MCF 10A (cell line): Measurements from ENCODE around the gene SERTAD4. TPM values are rescaled to one million over a fixed set of nuclear protein-coding genes. Genes with fewer than 3 reads are reported as not detected.
"Not testable (repeated sequence)": the region's sequence is repeated elsewhere in the genome, so short reads cannot be mapped to it uniquely, and the experiment has no call there.

ENCODE experiments used
- BruUV-seq: library from RNA; stranded (reverse); fragments of 400-500 nt; replicated peaks from 2 replicates; lab custom pipeline; 2021; lab: Mats Ljungman, UMichigan
- CTCF ChIA-PET: fragments of 300-600 bp; sonication (Branson Sonifier 250); formaldehyde crosslinking; extraction: SDS; loops from one replicate; lab custom pipeline; 2021; ENCODE audit warnings: antibody characterized with exemption, inconsistent platforms; lab: Yijun Ruan, JAX
- POLR2A ChIA-PET: fragments of 300-600, 350-650 bp; sonication (Branson Sonifier 250); formaldehyde crosslinking; extraction: SDS; loops from one replicate; lab custom pipeline; 2020; ENCODE audit warnings: antibody characterized with exemption, inconsistent platforms; lab: Yijun Ruan, JAX
- DNase-seq: peaks from one replicate; pipeline ENCODE4 v3.0.0-alpha.2; 2018; ENCODE audit not compliant: unreplicated experiment
- H3K27ac Mint-ChIP-seq: one replicate; pipeline ENCODE4 v1.8.0; 2022; ENCODE audit warnings: mild to moderate bottlenecking, low read depth, mixed read lengths; ENCODE audit not compliant: unreplicated experiment
- H3K27me3 Mint-ChIP-seq: one replicate; pipeline ENCODE4 v1.8.0; 2022; ENCODE audit warnings: mixed read lengths; ENCODE audit not compliant: insufficient read depth, unreplicated experiment
- H3K36me3 Mint-ChIP-seq: one replicate; pipeline ENCODE4 v1.8.0; 2022; ENCODE audit warnings: mild to moderate bottlenecking, moderate library complexity, mixed read lengths; ENCODE audit not compliant: insufficient read depth, unreplicated experiment
- H3K4me1 Mint-ChIP-seq: one replicate; pipeline ENCODE4 v1.8.0; 2022; ENCODE audit warnings: mixed read lengths; ENCODE audit not compliant: insufficient read depth, unreplicated experiment
- H3K4me3 Mint-ChIP-seq: one replicate; pipeline ENCODE4 v1.8.0; 2022; ENCODE audit warnings: mild to moderate bottlenecking, moderate library complexity, mixed read lengths; ENCODE audit not compliant: unreplicated experiment
- H3K9me3 Mint-ChIP-seq: one replicate; pipeline ENCODE4 v1.8.0; 2022; ENCODE audit warnings: mixed read lengths; ENCODE audit not compliant: unreplicated experiment
- intact Hi-C: fragments of 100-400 bp; cut with micrococcal nuclease; formaldehyde crosslinking; loops from 2 replicates; pipeline ENCODE4 v1.14.1; 2022
- total RNA-seq: library from RNA; stranded (reverse); gene quantifications from 2 replicates; pipeline ENCODE4 v1.2.3, GENCODE V29; 2022
- TF ChIP-seq, protein P1 (sequence below): fragments of 200-600 bp; IDR thresholded peaks from one replicate; pipeline ENCODE4 v1.8.0; 2022; ENCODE audit warnings: antibody characterized with exemption, mild to moderate bottlenecking; ENCODE audit not compliant: unreplicated experiment

Gene SERTAD4
- total RNA-seq, 1 experiment from 2014 or later, result 0.19 TPM

DNA sequence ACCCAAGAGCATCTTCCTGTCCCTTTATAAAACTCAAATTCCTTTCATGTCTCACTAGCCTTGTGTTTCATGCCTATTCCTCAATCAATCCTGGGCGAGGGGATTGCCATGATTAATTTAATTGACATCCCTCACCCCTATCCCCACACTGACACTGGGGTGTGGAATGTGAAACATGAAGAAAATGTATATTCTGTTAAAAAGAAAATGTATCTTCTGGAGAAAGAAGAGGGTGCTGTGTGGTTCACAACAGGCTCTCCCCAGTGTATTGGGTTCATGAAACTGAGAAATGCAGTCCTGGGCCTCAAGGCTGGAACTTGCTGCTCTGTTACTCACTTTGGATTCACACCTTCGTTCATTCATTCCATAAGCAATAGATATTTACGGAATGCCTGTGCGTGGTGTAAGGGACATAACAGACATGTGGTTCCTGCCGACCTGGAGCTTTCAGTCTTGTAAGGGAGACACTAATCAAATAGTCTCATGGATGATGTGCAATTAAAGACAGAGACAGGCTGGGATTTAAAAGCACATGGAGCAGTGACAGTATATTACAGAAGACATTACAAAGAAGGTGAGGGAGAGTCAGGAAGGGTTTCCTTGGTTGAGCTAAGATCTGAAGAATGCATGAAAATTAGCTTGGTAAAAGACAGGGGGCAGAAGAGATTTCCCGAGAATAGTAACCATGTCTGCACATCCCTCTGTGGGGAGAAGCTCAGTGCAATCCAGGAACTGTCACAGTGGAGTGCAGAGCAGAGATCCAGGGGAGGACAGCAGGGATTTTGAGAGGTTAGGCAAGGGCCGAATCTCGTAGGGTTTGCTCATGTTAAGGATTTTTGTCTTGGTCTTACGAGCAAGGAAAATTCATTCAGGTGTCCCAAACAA lies 32.1 kb downstream of the SERTAD4 start:
- Mint-ChIP-seq H3K4me1 (peaks cover 6% of the 10 kb centered on the region), H3K27ac (no peak overlapping the region), H3K27me3 (peaks cover 30% of the 10 kb centered on the region), H3K36me3 (no peaks in the 10 kb centered on the region), H3K4me3 (no peak overlapping the region), H3K9me3 (no peaks in the 10 kb centered on the region)
- TF ChIP-seq, protein P1, sequence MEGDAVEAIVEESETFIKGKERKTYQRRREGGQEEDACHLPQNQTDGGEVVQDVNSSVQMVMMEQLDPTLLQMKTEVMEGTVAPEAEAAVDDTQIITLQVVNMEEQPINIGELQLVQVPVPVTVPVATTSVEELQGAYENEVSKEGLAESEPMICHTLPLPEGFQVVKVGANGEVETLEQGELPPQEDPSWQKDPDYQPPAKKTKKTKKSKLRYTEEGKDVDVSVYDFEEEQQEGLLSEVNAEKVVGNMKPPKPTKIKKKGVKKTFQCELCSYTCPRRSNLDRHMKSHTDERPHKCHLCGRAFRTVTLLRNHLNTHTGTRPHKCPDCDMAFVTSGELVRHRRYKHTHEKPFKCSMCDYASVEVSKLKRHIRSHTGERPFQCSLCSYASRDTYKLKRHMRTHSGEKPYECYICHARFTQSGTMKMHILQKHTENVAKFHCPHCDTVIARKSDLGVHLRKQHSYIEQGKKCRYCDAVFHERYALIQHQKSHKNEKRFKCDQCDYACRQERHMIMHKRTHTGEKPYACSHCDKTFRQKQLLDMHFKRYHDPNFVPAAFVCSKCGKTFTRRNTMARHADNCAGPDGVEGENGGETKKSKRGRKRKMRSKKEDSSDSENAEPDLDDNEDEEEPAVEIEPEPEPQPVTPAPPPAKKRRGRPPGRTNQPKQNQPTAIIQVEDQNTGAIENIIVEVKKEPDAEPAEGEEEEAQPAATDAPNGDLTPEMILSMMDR, result no peak
- no peak for DNase-seq
- BruUV-seq, result no TSS peak
- intact Hi-C loops, result no loop called here
- ChIA-PET POLR2A (no interaction called here), CTCF (interaction anchor here (0.6 to 1.3 kb wide), 12 partner anchors 9 to 834 kb away, joined by 3 to 9 read pairs (median 4); no protein-coding TSS in a partner anchor)

- H3K4me1 Mint-ChIP-seq, H3K9me3 Mint-ChIP-seq, H3K4me3 Mint-ChIP-seq, BruUV-seq, H3K27ac Mint-ChIP-seq, H3K36me3 Mint-ChIP-seq, intact Hi-C loops, POLR2A ChIA-PET: not testable (repeated sequence)
- DNase-seq, result peak; percentile 61
- peaks cover 38% of the 10 kb centered on the region for H3K27me3 Mint-ChIP-seq
- CTCF ChIA-PET, result interaction anchor here (0.6 to 1.3 kb wide), 9 partner anchors 10 to 833 kb away, joined by 3 to 9 read pairs (median 6); no protein-coding TSS in a partner anchor
Observed at GRCh38 chr1:210265392-210265955, 32.9 kb downstream of the SERTAD4 start.

DNA sequence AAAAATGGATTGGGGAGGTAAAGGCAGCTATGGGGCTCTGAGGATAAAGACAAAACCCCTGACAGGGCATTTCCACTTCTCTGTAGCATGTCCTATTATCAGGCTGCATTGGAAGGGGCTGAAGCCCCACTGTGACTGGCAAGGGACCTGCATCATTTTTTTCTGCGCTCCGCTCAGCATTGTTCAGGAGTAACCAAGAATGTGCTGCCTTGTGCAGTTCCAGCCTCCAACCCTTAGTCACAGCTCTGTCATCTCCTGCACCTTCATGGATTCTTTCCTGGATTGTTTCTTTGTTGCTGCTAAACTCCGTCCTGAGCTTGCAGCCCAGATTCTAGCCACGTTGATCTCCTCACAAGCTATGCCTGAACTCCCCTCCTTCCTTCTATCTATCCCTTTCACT lies 37.4 kb downstream of the SERTAD4 start:
- H3K27me3 Mint-ChIP-seq, result peaks cover 58% of the 10 kb centered on the region

GRCh38 chr1:210272666-210273065 lies 40.1 kb downstream of the SERTAD4 start:
- Mint-ChIP-seq H3K27me3 (peaks cover 48% of the 10 kb centered on the region), H3K4me3 (no peak overlapping the region), H3K4me1 (no peaks in the 10 kb centered on the region), H3K36me3 (no peaks in the 10 kb centered on the region), H3K27ac (no peak overlapping the region), H3K9me3 (peaks cover 2% of the 10 kb centered on the region)
- TF ChIP-seq, protein P1, result no peak
- BruUV-seq, result no TSS peak
- POLR2A ChIA-PET, result no interaction called here
- CTCF ChIA-PET, result interaction anchor here (1.0 to 1.9 kb wide), 2 partner anchors 19 to 72 kb away, joined by 4 to 7 read pairs; no protein-coding TSS in a partner anchor
- intact Hi-C loops, result no loop called here
- no peak for DNase-seq

More for the DNA sequence above, 37.4 kb downstream of the SERTAD4 start:
- TF ChIP-seq, protein P1, result no peak
- intact Hi-C loops, result no loop called here
- BruUV-seq, result no TSS peak
- Mint-ChIP-seq H3K4me1 (peaks cover 6% of the 10 kb centered on the region), H3K4me3 (no peak overlapping the region), H3K36me3 (no peaks in the 10 kb centered on the region), H3K27ac (no peak overlapping the region), H3K9me3 (no peaks in the 10 kb centered on the region)
- ChIA-PET CTCF (interaction anchor here (0.9 to 1.8 kb wide), 7 partner anchors 10 to 127 kb away, joined by 3 to 8 read pairs (median 4); no protein-coding TSS in a partner anchor), POLR2A (interaction anchor here (0.6 kb wide), 1 partner anchor 12 kb away, joined by 4 read pairs; no protein-coding TSS in a partner anchor)
- DNase-seq, result no peak
